Measurements from ENCODE around the gene BCL11A. TPM values are rescaled to one million over a fixed set of nuclear protein-coding genes. Genes with fewer than 3 reads are reported as not detected.

The BCL11A gene
- total RNA-seq, 1 experiment from 2014 or later: 1.3 TPM

DNA sequence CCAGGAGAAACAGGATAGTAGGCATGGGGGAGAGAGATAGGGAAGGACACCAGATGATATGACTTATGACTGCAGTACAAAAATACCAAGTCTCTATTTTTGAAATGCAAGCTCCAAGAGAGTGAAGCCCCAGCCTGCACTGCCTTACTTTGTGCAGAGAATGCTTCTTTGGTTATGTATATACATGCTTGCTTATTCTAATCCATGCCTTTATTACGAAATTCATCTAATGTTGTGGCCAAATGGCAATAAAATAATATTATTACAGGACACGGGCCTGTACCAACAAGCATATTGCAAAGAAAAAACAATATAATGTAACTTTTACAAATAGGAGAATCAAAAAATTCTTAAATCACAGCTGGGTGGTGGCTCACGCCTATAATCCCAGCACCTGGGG is 110.8 kb downstream of the BCL11A start:
- ChIA-PET CTCF (no interaction called here), POLR2A (ENCODE audit: low non-redundant PET) (no interaction called here)
- BruUV-seq (replicated peaks): no TSS peak

DNA sequence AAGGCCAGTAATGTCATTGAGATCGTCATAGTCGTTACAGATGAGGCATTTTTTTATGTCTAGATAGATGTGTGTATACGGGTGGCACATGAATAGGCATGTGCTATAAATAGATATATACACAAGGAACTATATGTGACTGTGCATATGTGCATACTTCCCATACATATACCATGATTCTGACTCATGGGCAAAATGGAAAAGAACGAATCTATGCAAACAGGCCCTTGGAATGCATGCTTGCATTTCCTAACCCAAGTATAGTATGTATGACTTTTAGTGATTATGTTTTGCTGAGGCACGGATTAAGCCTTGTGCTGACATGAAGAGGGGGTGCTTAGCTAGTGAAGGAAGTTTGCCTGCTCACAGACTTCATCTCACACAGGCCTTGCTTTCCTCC is 111.7 kb downstream of the BCL11A start:
- no peak overlapping the region for H3K4me3 ChIP-seq (ENCODE audit: low read depth, low read length, poor library complexity, severe bottlenecking)
- intact Hi-C loops (cut with micrococcal nuclease; ENCODE audit: unreplicated experiment): no loop called here
- ChIA-PET POLR2A (ENCODE audit: low non-redundant PET) (no interaction called here), CTCF (no interaction called here)
- no TSS peak for BruUV-seq (replicated peaks)
- no peak for DNase-seq (ENCODE audit: low spot score)
- H3K27ac ChIP-seq (ENCODE audit: low read depth, low read length, poor library complexity, severe bottlenecking): no peak overlapping the region
- no peaks in the 10 kb centered on the region for H3K9me3 ChIP-seq (ENCODE audit: low read depth, low read length, poor library complexity, severe bottlenecking)
- no peaks in the 10 kb centered on the region for H3K36me3 ChIP-seq (ENCODE audit: insufficient read depth, low read length, poor library complexity, severe bottlenecking)
- TF ChIP-seq, protein P1, sequence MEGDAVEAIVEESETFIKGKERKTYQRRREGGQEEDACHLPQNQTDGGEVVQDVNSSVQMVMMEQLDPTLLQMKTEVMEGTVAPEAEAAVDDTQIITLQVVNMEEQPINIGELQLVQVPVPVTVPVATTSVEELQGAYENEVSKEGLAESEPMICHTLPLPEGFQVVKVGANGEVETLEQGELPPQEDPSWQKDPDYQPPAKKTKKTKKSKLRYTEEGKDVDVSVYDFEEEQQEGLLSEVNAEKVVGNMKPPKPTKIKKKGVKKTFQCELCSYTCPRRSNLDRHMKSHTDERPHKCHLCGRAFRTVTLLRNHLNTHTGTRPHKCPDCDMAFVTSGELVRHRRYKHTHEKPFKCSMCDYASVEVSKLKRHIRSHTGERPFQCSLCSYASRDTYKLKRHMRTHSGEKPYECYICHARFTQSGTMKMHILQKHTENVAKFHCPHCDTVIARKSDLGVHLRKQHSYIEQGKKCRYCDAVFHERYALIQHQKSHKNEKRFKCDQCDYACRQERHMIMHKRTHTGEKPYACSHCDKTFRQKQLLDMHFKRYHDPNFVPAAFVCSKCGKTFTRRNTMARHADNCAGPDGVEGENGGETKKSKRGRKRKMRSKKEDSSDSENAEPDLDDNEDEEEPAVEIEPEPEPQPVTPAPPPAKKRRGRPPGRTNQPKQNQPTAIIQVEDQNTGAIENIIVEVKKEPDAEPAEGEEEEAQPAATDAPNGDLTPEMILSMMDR (conservative IDR thresholded peaks at IDR 0.05; ENCODE audit: low read depth, low read length): no peak
- TF ChIP-seq EZH2 (IDR thresholded peaks at IDR 0.05; ENCODE audit: borderline replicate concordance, low read depth, low read length, poor library complexity, severe bottlenecking): no peak
- peaks cover 4% of the 10 kb centered on the region for H3K27me3 ChIP-seq (replicated peaks; ENCODE audit: insufficient read depth, low read depth, low read length, poor library complexity)
- no peaks in the 10 kb centered on the region for H3K4me1 ChIP-seq (ENCODE audit: insufficient read depth, low read length, poor library complexity, severe bottlenecking)

More for the DNA sequence above, 110.8 kb downstream of the BCL11A start:
- no peak for DNase-seq (ENCODE audit: low spot score)
- no peaks in the 10 kb centered on the region for H3K4me1 ChIP-seq (ENCODE audit: insufficient read depth, low read length, poor library complexity, severe bottlenecking)
- intact Hi-C loops (cut with micrococcal nuclease; ENCODE audit: unreplicated experiment): no loop called here
- no peak overlapping the region for H3K4me3 ChIP-seq (ENCODE audit: low read depth, low read length, poor library complexity, severe bottlenecking)
- H3K9me3 ChIP-seq (ENCODE audit: low read depth, low read length, poor library complexity, severe bottlenecking): no peaks in the 10 kb centered on the region
- H3K36me3 ChIP-seq (ENCODE audit: insufficient read depth, low read length, poor library complexity, severe bottlenecking): no peaks in the 10 kb centered on the region
- peaks cover 4% of the 10 kb centered on the region for H3K27me3 ChIP-seq (replicated peaks; ENCODE audit: insufficient read depth, low read depth, low read length, poor library complexity)
- TF ChIP-seq EZH2 (IDR thresholded peaks at IDR 0.05; ENCODE audit: borderline replicate concordance, low read depth, low read length, poor library complexity, severe bottlenecking): no peak
- TF ChIP-seq, protein P1 (conservative IDR thresholded peaks at IDR 0.05; ENCODE audit: low read depth, low read length): no peak
- no peak overlapping the region for H3K27ac ChIP-seq (ENCODE audit: low read depth, low read length, poor library complexity, severe bottlenecking)

DNA sequence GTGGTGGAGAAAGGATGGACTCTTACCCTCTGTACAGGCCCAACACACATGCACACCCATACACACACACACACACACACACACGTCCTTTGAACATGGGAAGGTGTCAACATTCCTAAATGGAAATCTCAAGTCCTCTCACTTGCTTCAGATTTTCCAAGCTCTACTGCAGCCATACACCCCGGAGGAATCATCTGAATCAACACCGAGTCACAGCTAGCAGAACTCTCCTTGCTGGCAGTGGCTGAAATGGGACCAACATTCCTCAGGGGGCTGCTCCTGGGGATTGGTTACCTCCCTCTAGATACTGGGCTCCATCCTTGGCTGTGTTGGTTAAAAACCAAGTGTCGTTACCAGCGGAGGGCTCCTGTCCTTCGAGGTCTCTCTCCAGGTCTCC is 112.7 kb downstream of the BCL11A start:
- TF ChIP-seq, protein P1 (conservative IDR thresholded peaks at IDR 0.05; ENCODE audit: low read depth, low read length): no peak
- no peak for TF ChIP-seq EZH2 (IDR thresholded peaks at IDR 0.05; ENCODE audit: borderline replicate concordance, low read depth, low read length, poor library complexity, severe bottlenecking)
- H3K36me3 ChIP-seq (ENCODE audit: insufficient read depth, low read length, poor library complexity, severe bottlenecking): no peaks in the 10 kb centered on the region
- H3K27ac ChIP-seq (ENCODE audit: low read depth, low read length, poor library complexity, severe bottlenecking): no peak overlapping the region
- intact Hi-C loops (cut with micrococcal nuclease; ENCODE audit: unreplicated experiment): no loop called here
- DNase-seq (ENCODE audit: low spot score): no peak
- CTCF ChIA-PET: no interaction called here
- no TSS peak for BruUV-seq (replicated peaks)
- POLR2A ChIA-PET (ENCODE audit: low non-redundant PET): no interaction called here
- no peaks in the 10 kb centered on the region for H3K4me1 ChIP-seq (ENCODE audit: insufficient read depth, low read length, poor library complexity, severe bottlenecking)
- H3K9me3 ChIP-seq (ENCODE audit: low read depth, low read length, poor library complexity, severe bottlenecking): no peaks in the 10 kb centered on the region
- no peaks in the 10 kb centered on the region for H3K27me3 ChIP-seq (replicated peaks; ENCODE audit: insufficient read depth, low read depth, low read length, poor library complexity)
- H3K4me3 ChIP-seq (ENCODE audit: low read depth, low read length, poor library complexity, severe bottlenecking): no peak overlapping the region

Measured in A673 (cell line).